ENCODE results near the gene ANAPC2.

The ANAPC2 gene

DNA sequence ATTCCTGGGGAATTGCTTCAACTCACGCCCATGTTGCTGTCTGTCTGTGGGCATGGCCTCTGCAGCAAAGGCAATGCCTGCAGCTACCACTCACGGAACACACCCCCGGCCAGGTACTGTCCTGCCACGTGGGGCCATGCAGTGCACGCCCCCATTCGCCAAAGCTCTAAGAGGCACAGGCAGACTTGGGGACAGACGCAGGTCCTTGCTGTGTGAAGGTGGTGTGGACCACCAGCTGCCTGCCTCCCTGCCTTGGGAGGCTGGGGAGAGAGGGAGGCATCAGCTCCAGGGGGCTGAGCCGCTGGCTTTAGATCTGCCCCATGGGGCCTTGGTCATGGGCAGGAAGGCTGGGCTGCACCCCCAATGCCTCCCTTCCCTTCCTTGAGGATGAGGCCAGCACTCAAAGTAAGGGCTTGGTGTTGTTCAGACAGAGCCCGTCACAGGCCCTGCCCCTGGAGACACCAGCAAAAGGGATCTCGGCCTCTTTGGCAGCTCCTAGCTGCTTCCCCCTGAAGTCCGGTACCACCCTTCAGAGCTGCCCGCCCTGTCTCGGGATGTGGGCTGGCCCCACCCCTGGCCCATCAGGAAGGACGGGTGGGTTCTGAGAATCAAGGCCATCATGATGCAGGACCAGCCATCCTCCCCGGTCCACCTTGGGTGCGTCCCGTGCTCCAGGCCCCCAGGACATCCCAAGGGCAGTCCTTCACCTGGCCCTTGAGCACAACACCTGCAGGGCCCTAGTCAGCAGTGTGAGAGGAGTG lies 47.1 kb downstream of the ANAPC2 start:
- no peaks in the 10 kb centered on the region for H3K36me3 ChIP-seq (ENCODE audit: insufficient read depth)
- no peaks in the 10 kb centered on the region for H3K79me2 ChIP-seq (ENCODE audit: insufficient read depth, low read depth)
- H3K27ac ChIP-seq: no peak overlapping the region
- no peak overlapping the region for H3K9ac ChIP-seq
- no peak overlapping the region for H2AFZ ChIP-seq (ENCODE audit: low read depth)
- H3K4me1 ChIP-seq (ENCODE audit: low read depth, poor library complexity, severe bottlenecking): no peaks in the 10 kb centered on the region
- H3K4me3 ChIP-seq (IDR thresholded peaks at IDR 0.05; ENCODE audit: insufficient read depth, low read depth, low read length): no peak overlapping the region
- no peak overlapping the region for H3K4me2 ChIP-seq
- H4K20me1 ChIP-seq (ENCODE audit: insufficient read depth): no peaks in the 10 kb centered on the region
- TF ChIP-seq, protein P1, sequence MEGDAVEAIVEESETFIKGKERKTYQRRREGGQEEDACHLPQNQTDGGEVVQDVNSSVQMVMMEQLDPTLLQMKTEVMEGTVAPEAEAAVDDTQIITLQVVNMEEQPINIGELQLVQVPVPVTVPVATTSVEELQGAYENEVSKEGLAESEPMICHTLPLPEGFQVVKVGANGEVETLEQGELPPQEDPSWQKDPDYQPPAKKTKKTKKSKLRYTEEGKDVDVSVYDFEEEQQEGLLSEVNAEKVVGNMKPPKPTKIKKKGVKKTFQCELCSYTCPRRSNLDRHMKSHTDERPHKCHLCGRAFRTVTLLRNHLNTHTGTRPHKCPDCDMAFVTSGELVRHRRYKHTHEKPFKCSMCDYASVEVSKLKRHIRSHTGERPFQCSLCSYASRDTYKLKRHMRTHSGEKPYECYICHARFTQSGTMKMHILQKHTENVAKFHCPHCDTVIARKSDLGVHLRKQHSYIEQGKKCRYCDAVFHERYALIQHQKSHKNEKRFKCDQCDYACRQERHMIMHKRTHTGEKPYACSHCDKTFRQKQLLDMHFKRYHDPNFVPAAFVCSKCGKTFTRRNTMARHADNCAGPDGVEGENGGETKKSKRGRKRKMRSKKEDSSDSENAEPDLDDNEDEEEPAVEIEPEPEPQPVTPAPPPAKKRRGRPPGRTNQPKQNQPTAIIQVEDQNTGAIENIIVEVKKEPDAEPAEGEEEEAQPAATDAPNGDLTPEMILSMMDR (conservative IDR thresholded peaks at IDR 0.05; ENCODE audit: low read depth, low read length): no peak
- peaks cover 75% of the 10 kb centered on the region for H3K27me3 ChIP-seq (ENCODE audit: insufficient read depth, low read depth)

DNA sequence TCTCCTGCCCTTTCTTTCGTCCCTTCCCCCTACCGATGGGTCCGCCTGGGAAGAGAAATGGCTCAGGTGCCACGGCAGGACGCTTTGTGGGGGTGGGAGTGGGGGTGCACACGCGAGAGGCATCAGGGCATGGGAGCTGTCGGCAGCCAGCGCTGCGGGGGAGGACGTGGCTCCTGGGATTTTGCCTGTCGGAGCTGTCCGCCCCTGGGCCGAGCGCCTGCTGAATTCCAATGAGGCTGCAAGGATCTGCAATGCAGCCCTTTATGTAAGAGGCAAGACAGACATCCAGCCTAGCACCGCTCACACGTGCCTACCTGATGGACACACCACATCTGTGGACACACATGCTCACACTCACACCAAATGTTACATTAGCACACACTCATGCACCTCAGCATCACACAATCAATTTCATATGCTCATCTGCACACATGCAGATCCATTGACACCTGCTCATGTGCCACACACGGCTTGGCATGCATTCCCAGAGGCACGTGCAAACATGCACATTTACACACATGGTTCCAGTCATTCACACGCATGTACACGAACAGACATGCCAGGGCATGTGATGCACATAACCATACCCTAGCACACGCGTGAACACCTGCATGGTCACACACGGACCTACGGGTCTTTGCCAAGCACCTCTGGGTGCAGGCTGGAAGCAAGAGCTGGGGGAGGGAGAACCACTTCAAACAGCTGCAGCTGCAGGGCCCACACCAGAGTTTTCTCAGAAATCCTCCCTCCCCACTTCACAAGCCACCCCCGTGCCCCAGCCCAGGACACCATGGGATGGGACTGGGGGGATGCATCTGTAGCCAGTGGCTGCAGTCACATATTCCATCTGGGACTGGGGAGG lies 48.0 kb downstream of the ANAPC2 start:
- no peaks in the 10 kb centered on the region for H4K20me1 ChIP-seq (ENCODE audit: insufficient read depth)
- TF ChIP-seq, protein P1 (conservative IDR thresholded peaks at IDR 0.05; ENCODE audit: low read depth, low read length): no peak
- H3K9ac ChIP-seq: no peak overlapping the region
- no peak overlapping the region for H3K4me3 ChIP-seq (IDR thresholded peaks at IDR 0.05; ENCODE audit: insufficient read depth, low read depth, low read length)
- H3K27ac ChIP-seq: no peak overlapping the region
- H3K4me2 ChIP-seq: no peak overlapping the region
- H3K4me1 ChIP-seq (ENCODE audit: low read depth, poor library complexity, severe bottlenecking): no peaks in the 10 kb centered on the region
- no peaks in the 10 kb centered on the region for H3K36me3 ChIP-seq (ENCODE audit: insufficient read depth)
- H2AFZ ChIP-seq (ENCODE audit: low read depth): no peak overlapping the region
- no peaks in the 10 kb centered on the region for H3K79me2 ChIP-seq (ENCODE audit: insufficient read depth, low read depth)
- H3K27me3 ChIP-seq (ENCODE audit: insufficient read depth, low read depth): peaks cover 78% of the 10 kb centered on the region

DNA sequence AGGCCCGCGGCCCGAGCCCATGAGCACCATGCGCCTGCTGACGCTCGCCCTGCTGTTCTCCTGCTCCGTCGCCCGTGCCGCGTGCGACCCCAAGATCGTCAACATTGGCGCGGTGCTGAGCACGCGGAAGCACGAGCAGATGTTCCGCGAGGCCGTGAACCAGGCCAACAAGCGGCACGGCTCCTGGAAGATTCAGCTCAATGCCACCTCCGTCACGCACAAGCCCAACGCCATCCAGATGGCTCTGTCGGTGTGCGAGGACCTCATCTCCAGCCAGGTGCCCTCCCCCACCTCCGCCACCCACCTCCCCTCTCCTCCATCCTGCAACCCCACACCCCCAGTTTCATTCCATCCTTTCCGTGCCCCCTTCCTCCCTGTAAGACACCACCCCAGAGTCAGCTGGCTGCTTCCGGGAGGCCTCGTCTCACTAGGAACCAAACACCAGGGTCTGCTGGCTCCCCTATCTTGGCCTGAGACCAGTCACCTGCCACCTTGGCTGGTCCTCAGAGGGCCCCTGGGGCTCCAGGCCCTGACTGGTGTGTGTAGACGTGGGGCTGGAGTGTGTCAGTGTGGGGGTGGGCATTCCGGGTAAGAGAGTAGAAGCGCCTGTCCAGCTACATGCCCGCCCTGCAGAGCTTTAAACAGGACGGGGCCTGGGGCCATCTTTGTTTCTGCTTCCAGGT lies 48.8 kb downstream of the ANAPC2 start:
- Histone ChIP-seq H2AFZ (ENCODE audit: low read depth) (no peak overlapping the region), H3K27me3 (ENCODE audit: insufficient read depth, low read depth) (peaks cover 86% of the 10 kb centered on the region), H3K27ac (no peak overlapping the region), H3K4me2 (no peak overlapping the region), H3K79me2 (ENCODE audit: insufficient read depth, low read depth) (no peaks in the 10 kb centered on the region), H3K36me3 (ENCODE audit: insufficient read depth) (no peaks in the 10 kb centered on the region), H3K9ac (no peak overlapping the region), H4K20me1 (ENCODE audit: insufficient read depth) (no peaks in the 10 kb centered on the region), H3K4me1 (ENCODE audit: low read depth, poor library complexity, severe bottlenecking) (no peaks in the 10 kb centered on the region), H3K4me3 (IDR thresholded peaks at IDR 0.05; ENCODE audit: insufficient read depth, low read depth, low read length) (no peak overlapping the region)
- TF ChIP-seq, protein P1 (conservative IDR thresholded peaks at IDR 0.05; ENCODE audit: low read depth, low read length): no peak

DNA sequence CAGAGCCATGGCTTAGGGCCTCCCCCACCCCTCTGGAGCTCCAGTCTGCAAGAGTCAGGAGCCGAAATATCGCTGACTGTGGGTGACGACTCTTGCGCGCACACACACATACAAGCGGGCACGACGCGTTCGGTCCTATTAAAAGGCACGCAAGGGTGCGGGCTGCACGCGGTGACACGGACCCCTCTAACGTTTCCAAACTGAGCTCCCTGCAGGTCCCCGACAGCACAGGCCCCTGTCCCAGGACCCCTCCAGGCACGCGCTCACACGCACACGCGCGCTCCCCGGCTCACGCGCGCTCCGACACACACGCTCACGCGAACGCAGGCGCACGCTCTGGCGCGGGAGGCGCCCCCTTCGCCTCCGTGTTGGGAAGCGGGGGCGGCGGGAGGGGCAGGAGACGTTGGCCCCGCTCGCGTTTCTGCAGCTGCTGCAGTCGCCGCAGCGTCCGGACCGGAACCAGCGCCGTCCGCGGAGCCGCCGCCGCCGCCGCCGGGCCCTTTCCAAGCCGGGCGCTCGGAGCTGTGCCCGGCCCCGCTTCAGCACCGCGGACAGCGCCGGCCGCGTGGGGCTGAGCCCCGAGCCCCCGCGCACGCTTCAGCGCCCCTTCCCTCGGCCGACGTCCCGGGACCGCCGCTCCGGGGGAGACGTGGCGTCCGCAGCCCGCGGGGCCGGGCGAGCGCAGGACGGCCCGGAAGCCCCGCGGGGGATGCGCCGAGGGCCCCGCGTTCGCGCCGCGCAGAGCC lies 49.5 kb downstream of the ANAPC2 start, which contains the start of gene GRIN1:
TSS of gene GRIN1 (plus strand) at position 433 of the 746 bp plus-strand sequence. CDS start 333 bp downstream, outside the sequence.
- TF ChIP-seq, protein P1 (conservative IDR thresholded peaks at IDR 0.05; ENCODE audit: low read depth, low read length): no peak
- H3K9ac ChIP-seq: no peak within 1 kb of the TSS
- no peaks in the 10 kb centered on the region for H4K20me1 ChIP-seq (ENCODE audit: insufficient read depth)
- H3K79me2 ChIP-seq (ENCODE audit: insufficient read depth, low read depth): no peaks in the 10 kb centered on the region
- peaks cover 86% of the 10 kb centered on the region for H3K27me3 ChIP-seq (ENCODE audit: insufficient read depth, low read depth)
- H3K4me1 ChIP-seq (ENCODE audit: low read depth, poor library complexity, severe bottlenecking): no peaks in the 10 kb centered on the region
- H3K36me3 ChIP-seq (ENCODE audit: insufficient read depth): no peaks in the 10 kb centered on the region
- no peak within 1 kb of the TSS for H3K4me3 ChIP-seq (IDR thresholded peaks at IDR 0.05; ENCODE audit: insufficient read depth, low read depth, low read length)
- no peak within 1 kb of the TSS for H3K27ac ChIP-seq
- H2AFZ ChIP-seq (ENCODE audit: low read depth): no peak within 1 kb of the TSS
- no peak within 1 kb of the TSS for H3K4me2 ChIP-seq
